GM12891 (cell line): ENCODE data around the gene CHST7.
"Not testable (repeated sequence)": the region's sequence is repeated elsewhere in the genome, so short reads cannot be mapped to it uniquely, and the experiment has no call there.

Source experiments
- POLR2A ChIP-seq: IDR thresholded peaks from 2 replicates; pipeline ENCODE4 v1.6.1; 2011; ENCODE audit warnings: low read depth, low read length, control low read depth
- POLR2AphosphoS5 ChIP-seq: IDR thresholded peaks from 2 replicates; pipeline ENCODE4 v1.6.1; 2011; ENCODE audit warnings: low read depth, low read length, control low read depth
- POU2F2 ChIP-seq: IDR thresholded peaks from 2 replicates; pipeline ENCODE4 v1.6.1; 2011; ENCODE audit warnings: low read depth, mild to moderate bottlenecking, control low read depth, low read length, moderate library complexity
- TAF1 ChIP-seq: IDR thresholded peaks from 2 replicates; pipeline ENCODE4 v1.6.1; 2011; ENCODE audit warnings: low read depth, low read length, control low read depth

DNA sequence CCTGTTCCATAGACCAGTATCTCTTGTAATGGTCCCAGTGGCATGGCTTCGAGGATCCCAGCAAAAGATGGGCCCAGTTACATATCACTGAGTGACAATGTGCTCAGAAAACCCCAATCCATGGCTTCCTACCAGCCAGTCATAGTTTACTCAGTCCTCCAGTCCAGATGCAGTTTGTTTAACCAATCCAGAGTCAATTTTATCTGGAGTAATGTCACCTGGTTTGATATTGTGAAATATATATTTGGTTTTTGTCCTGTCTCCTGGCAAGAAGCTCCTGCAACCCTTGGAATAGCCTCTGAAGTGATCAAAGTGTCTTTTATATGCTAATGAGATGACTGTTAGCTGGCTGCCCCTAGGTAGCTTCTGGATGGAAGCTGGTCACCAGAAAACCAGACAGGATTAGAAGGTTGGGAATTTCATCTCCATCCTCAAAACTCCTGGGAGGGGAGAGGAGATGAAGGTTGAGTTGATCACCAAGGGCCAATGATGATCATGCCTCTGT is 43.1 kb upstream of the CHST7 start:
- not testable (repeated sequence) for TF ChIP-seq POLR2A, TAF1, POLR2AphosphoS5, POU2F2
